Measurements from ENCODE around the gene NFXL1.

Gene NFXL1

DNA sequence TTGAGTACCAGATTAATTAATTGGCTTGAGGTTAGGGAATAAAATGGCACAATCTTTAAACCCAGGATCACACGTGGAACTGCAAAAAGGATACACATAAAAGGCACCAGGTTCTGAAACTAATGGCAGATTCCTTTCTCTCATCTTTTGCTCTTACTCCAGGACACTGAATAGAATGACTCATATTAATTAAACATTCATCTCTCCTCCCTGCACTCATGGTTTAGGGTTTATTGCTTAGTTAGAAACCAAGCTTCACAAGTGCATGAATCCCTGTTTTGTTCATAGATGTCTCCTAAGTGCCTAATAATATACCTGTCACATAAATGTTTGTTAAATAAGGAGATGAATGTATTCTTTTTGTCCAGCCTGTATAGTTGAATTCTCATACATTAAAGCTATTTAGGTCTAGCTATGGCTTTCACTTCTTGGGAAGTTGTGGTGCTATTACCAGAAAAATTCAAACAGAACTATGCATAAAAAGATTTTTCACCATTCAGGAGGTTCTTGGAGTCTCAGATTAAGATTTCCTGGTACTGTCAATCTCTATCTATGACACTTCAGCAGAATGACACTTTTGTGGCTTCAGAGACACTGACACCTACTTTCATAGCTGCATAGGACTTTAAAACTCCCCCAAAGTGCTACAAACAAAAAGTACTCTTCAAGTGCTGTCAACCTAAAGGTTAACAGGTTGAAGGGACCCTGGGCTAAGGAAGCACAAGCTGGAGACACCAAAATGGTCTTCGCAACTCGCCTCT, 83.9 kb downstream of the NFXL1 start:
- DNase-seq: no peak

DNA sequence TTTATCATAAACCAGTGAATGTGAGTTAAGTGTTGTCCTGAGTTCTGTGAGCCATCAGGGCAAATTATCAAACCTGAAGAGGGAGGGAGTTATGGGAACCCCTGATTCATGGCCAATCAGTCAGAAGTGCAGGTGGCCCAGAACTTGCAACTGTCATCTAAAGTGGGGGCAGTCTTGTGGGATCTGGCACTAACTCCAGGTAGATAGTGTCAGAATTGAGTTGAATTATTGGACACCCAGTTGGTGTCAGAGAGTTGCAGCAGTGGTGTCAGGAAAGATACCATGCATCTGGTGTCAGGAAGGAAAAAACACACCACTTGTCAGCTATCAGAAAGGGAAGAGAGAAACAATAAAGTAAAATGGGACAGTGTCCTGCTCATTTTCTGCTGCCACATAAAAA, 84.9 kb downstream of the NFXL1 start:
- DNase-seq: no peak

DNA sequence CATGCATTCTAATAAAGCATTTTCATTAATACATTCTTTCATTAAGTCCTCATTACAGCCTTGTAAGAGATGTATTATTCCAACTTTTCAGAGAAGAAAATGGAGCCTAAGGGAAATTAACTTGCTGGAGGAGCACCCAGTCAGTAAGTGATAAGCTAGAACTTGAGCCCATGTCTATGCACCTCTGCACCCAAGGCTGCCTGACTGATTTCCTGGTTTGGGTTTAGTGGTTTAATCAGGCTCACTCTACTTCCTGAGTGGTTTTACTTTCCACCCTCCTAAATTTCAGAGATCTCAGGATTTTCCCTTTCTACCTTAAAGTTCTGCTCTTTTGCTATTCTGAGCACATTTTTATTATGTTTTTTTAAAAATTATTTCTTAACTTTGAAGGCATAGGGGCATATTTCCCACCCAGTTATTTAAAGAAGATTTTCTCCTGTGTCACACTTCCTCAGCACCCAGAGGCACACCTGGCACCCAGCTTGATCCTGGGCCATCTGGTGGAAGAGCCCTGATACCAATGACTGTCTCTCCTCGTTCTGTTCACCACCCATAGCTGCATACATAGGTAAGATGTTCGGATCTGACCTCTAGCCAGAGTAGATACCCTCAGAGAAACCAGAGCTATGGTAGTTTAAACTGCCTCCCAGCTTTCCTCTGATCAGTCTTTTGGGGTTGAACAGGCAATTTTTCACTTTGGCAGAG, 86.9 kb downstream of the NFXL1 start:
- DNase-seq: no peak

DNA sequence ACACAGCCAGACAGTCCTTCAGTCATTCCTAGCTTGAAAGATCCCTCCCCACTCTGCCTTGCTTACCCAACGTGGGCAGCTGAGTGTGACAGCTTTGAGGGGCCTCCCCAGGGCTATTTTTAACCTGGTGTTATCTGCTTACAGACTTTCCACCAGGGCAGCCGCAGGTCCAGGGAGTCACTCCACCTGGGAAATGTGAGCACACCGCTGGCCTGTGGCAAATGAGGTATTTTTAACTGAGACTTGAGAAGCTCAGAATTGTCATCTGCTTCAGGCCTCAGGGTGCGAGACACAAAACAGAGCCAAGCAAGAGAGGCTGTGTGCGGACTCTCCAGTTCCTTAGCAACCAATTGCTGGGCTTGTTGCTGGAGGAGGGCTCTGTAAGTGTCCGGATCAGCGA, 89.5 kb downstream of the NFXL1 start:
- no peak for DNase-seq

DNA sequence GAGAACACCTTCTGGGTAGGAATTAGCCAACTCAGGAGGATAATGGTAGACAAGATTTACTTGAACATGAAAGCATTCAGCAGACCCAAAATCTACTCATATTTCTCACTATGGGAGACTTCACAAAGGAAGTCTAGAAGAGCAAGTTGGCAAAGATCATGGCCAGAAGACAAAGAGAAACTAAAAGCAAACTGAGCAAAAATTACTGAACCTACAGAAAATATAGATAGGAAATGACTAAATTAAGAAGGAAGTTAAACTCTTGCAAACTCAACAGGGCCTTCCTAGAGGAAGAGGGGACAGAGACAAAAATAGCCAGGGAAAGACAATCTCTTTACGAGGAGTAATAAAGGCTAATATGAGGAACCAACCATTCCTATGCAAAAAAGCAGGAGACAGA, 95.2 kb downstream of the NFXL1 start:
- no peak for DNase-seq

DNA sequence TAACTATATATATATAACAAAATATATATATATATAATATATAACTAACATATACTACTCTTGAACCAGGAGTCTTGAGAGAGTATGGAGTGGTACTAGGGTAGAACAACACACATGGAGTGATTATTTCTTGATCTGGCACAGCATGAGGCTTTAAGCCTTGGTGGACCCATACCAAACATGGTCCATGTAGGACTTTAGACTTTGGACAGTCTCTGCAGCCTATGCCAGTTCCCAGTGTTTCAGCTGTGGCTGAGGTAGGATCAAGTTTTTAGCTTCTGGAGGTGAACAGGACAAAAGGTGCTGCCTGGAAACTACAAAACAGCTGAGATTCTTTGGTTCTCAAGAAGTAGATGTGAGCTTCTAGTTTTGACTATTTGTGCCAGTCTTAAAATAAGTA, 97.1 kb downstream of the NFXL1 start:
- no peak for DNase-seq

DNA sequence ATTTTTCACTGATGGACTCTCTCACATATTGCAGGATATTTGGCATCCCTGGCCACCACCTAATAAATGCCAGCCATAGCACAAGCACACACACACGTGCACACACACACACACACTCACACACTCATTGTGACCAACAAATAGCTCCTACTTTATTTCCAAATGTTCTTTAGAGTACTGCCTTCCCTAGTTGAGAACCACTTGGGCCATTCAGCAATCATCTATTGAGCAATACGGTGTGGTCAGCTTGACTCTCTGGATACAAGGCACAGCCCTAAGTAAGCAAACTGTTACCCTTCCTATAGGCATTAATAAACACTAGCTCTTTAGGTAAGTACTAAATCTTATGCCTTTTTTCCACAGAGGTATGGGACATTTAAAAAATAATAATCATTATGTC, 97.6 kb downstream of the NFXL1 start:
- DNase-seq: no peak

DNA sequence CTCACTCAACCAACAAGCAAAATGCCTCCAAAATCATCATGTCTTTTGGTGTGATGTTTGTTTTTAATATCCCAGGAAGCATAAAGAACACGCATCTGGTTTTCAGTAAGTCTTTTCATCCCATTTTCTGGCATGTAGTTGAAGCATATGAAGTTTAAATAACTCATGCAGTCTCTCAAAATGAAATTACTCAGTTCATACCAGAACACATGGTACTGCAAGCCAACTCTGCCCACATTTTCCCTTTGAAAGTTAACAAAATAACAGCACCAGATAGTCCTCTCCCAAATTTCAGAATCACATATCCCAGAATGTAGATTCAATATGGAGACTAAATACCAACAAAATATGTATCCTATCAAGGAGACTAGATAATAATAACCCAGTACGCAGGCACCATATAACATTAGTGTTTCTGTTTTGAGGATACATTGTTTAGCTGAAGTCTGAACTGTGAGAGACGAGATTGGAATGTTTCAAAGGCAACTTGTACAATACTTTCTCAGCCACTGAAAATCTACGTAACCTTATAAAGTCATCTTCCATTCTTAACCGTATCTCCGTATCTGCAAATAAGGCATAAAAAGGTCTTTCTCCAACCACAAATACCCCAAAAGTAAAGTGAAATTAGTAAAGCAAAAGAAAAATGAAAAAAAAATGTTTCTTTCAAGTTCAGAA, 99.6 kb downstream of the NFXL1 start:
- DNase-seq: no peak

DNA sequence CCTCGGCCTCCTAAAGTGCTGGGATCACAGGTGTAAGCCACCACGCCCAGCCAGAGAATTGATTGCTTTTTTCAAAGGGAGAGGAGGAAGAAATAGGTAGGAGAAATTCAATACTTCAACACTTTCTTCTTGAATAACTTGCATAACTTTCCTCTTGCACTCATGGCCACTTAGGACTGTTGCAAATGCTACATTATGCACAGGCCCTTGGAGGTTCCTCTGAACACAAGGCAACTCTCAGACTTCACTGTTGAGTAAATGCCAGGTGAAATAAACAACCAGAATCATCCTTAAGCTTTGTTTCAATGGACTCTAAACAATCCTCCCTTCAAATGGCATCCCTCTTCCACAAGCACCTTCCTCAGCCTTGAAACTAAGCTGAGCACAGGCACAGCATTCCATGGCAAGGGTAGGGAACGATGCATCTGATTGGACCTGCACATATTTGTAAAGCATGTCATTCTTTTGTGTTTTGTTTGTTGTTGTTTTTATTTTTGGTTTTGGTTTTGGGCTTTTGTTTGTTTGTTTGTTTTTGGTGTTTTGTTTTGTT, 104.7 kb downstream of the NFXL1 start:
- DNase-seq: no peak

DNA sequence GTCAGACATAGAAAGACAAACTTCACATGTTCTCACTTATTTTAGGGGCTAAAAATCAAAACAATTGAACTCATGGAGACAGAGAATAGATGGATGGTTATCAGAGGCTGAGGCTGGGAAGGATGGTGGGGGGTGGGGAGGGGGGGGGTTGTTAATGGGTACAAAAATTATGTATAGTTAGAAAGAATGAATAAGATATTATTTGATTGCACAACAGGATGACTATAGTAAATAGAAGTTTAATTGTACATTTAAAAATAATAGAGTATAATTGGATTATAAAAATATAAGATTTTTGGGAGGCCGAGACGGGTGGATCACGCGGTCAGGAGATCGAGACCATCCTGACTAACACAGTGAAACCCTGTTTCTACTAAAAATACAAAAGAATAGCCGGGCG, 109.8 kb downstream of the NFXL1 start:
- DNase-seq: no peak

DNA sequence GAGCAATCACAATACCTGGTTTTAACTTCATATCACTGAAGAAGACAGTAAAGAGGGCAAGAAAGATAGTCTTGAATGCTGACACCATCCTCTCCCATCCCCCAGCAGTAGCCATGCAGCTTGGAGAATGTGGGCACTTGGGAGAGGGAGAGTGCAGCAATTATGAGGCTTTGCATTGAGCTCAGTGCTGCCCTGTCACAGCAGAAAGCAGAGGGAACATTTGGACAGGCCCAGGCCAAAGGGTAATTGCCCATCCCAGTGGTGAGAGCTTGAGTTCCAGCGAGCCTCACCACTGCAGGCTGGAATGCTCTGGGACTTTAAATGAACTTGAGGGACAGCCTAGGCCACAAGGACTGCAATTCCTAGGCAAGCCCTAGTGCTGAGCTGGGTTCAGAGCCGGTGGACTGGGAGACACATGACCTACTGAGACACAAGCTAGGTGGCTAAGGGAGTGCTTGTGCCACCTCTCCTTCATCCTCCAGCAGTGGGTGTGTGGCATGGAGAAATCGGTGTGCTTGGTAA, 112.8 kb downstream of the NFXL1 start:
- no peak for DNase-seq

DNA sequence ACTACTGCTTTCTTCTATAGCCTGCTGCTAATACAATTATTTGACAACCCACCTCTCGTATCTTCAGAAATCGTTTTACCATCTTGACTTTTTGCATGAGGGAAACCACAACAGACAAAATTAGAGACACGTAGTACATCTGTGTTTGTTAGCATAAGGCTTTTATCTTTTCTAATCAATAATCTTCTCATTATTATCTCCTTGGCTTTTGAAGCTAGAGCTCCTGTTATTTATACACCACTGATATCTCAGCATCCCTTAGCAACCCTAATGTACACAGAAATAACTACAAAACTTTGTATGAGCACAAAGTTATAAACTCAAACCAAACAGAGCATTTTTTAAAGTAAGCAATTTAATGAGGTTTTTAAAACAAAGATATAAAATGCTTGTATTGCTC, 116.2 kb downstream of the NFXL1 start:
- DNase-seq: no peak
